Stimulated activated CD4-positive, alpha-beta T cell treated with anti-CD3 and anti-CD28 coated beads, Interleukin-12 subunit alpha, Interleukin-12 subunit beta, amount 100 ng/mL, for 48 hours (primary cell): ENCODE results near the gene TDRKH.

Experiments
- DNase-seq, 3 donors: peaks; one replicate each; pipeline ENCODE4 v3.0.0-alpha.2; 2020; ENCODE audit warnings: low read depth in 2 of 3, low spot score in 1 of 3

The TDRKH gene

DNA sequence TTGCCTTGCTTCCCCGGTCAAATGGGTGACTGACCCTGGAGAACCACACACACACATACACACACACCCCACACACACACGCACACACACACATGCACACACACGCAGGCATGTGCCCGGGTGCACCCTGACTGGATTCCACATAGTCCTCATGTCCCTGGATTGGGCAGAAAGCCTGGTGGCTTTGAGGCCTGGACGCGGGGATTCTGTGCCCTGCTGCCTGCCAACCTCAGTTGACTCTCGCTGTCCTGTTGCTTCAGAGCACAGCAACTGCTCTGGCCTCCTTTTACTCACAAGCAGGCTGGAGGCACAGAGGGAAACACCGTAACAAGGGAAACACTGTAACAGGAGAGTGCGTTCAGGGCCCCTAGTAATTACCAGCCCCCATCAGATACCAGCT, 34.9 kb upstream of the TDRKH start:
- no peak for DNase-seq

DNA sequence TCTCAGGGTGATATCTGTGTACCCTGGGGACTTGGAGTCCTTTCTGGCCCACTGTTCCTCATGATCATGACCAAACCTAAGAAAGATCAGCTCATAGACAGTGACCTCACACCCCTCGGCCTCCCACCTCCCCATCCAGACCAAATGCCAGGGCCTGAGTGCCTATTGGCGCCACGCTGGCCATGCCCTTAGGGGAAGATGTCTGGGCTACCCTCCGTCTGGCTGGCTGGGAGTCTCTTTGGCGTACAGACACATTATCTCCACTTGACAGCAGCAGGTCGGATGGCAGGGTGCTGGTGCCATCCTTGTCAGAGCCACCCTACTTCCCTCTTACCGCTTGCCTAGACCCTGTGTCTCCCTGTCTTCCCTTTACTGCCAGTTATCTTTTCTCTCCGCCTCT, 32.9 kb upstream of the TDRKH start:
- no peak for DNase-seq

DNA sequence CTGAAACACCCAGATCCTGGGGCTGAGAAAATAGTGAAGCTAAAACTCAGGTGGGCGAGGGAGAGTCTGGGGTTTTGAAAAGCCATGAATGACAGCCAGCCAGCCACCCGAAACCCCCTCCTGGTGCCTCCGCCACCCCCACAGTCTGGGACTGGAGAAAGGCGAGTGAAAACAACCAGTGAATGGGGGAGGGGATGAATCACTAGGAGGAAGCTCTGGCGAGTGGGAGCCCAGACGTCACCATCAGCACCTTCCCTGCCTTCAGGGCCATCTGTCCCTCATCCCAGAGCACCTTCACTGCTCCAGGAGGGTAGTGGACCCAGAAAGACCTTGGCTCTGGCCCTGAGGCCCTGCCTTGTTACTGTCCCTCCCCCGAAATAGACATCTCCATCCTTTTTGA, 32.1 kb upstream of the TDRKH start:
- peak; percentile 49 to 56 (median 50) for DNase-seq

DNA sequence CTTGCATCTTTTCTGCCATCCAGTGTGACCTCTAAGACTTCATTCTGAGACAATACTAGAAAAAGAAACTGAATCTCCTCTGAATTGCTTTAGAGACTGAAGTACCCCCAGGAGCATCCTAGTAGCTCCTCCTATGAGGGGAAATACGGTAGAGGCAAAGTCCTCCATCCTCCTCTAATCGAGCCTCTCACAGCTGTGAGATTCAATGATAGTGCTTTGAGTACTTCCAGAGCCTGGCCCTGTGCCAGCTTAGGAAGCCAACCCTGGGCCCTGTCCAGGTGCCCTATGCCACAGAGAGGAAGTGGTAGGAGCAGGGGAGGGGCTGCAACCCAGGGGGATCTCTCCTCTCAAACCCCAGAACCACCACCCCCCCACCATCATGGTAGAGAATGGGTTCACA, 30.6 kb upstream of the TDRKH start:
- no peak for DNase-seq

- DNase-seq: no peak
Measured at GRCh38 chr1:151819976-151820623, 29.8 kb upstream of the TDRKH start.

DNA sequence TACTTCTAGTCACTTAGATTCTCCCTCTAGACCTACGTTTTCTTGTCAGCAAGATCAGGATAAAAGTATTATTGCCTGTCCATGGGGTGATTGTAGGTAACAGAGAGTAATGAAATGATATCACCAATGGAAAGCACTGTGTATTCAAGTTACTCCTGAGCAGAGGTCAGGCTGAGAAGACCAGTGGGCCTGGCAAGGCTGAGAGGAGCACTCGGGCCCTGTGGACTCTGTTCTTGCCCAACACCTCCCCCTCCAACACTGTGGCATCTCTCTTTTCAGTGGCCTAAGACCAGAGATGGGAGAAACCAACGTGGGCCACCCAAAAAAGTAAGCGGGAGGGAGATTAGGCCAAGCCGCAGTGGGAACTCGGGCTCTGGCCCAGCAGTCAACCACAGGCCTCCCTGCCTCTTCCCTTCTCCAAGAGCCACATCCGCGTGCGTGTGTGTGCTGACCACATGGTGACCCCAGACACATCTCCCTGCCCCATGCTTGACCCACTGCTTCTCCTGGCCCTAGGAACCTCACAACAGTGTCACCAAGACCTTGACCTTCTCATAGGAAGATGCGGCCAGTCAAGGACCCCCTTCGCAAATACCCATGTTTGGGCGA, 29.0 kb upstream of the TDRKH start:
- no peak for DNase-seq

- DNase-seq: no peak
Measured at GRCh38 chr1:151817353-151817730, 27.0 kb upstream of the TDRKH start.

GRCh38 chr1:151816548-151817352, 26.4 kb upstream of the TDRKH start:
- DNase-seq: no peak

- DNase-seq: no peak
Measured at GRCh38 chr1:151815716-151816327, 25.5 kb upstream of the TDRKH start.

DNA sequence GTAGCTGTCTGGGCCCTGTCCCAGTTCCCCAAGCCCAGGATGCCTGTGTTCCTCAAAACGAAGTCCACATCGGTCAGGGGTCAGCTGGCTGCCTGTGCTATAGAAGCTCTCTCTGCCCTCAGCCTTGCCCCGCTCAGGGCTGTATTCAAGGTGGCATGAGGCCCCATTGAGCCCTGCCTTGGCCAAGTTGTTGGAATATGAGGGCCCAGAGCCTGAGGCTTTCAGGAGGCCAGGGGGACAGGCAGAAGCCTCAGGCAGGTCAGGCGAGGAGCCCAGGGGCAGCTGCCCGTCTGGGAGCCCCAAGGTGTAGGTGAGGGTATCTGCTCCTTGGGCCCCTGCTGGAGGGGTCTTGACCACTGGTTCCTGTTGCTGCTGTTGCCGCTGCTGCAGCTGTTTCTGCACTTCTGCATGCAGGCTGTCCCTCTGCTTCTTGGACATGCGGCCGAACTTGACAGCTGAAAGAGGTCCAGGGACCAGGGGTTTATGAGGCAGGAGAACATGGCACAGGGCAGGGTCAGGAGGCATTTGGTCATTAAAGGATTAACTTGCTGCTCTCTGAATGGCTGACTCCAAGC, 24.8 kb upstream of the TDRKH start:
- no peak for DNase-seq

DNA sequence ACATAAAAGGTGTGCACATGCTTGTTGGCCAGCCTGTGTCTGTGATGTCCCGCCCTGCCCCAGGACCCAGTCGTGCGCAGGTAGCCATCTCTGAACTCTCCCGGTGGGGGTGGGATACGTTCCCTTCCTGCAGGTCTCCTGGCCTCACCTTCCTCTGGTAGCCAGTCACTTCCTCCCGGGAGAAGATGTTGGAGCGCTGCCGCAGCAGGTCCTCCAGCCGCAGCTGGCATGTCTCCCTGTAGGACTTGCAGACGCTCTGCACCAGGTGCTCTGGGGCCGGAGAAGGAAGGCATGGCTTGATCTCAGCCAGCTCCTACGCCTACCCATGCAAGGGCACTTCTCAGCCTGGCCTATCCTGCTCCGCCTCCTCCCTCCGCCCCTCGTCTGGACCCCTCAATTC, 24.1 kb upstream of the TDRKH start:
- no peak for DNase-seq

DNA sequence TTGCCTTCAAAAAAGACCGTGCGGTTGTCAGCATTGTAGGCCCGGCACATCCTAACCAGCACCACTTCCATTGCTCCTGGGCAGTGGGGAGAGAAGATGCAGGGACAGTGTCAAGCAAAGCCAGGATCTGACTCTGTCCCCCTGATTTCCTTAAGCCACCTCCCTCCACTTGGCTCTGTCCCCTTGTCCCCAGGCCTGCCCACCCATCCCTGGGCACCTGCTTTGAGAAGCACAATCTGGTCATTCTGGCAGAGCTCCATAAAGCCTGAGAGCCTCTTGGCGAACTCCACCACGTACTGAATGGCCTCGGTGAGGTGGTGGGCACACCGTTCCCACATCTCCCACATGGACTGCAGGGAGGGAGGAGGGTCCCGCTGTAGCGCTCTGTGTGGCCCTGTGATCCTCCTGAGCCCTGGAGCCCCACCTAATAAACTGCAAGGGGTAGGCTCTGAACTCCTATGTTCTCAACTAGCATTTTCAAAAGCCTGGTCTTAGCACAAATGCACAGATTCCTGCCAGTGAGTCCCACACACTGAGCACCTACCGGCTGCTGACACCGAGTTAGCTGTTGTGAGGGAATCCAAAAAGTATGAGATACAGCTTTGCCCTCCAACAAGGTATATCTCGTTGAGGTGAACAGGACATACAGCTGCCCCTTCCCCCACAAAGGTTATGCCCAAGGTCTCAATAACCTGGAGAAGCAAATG, 23.1 kb upstream of the TDRKH start:
- no peak for DNase-seq

DNA sequence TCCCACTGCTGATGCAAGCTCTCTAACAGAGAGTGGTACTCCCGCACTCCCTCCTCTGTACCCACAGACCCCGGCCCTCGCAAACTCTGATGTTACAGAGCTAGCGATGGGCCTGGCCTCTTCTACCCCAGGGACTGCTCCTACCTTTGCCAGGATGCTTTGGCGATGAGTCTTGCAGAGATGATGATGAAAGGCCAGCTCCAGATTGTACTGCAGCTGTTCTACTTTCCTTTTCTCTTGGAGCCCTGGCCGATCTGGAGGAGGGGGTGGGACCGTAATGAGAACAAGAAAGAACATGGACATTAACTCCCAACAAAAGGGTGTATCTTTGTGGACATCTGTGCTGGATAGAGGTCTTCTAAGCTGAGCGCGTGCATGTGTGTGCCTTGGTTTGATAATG, 20.9 kb upstream of the TDRKH start:
- no peak for DNase-seq

GRCh38 chr1:151809985-151810556, 19.8 kb upstream of the TDRKH start:
- DNase-seq: no peak

DNA sequence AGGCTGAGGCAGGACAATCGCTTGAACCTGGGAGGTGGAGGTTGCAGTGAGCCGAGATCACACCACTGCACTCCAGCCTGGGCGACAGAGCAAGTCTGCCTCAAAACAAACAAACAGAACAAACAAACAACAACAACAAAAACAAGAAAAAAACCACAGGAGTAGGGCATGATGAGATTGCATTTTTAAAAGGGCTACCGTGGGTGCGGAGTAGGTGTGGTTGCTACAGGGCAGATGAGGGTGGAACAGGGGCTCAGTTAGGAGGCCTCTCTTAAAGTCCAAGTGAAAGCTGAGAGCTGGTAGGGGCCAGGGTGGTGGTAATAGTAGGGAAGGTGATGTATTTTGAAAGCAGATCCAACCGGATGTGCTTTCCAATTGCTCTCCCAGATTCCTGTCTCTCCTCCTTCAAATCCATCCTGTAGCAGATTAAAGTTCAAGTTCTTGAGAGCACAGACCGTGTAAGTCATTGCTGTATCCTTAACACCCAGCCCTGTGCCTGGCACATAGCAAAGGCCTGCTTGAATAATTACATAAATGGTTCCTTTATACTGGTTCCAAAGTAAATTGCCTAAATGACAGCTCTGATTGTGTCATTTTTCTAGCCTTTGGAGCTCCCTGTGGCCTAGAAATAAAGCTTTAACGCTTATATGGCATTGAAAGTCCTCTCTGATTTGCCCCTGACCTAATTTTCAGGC, 19.1 kb upstream of the TDRKH start:
- DNase-seq: no peak

DNA sequence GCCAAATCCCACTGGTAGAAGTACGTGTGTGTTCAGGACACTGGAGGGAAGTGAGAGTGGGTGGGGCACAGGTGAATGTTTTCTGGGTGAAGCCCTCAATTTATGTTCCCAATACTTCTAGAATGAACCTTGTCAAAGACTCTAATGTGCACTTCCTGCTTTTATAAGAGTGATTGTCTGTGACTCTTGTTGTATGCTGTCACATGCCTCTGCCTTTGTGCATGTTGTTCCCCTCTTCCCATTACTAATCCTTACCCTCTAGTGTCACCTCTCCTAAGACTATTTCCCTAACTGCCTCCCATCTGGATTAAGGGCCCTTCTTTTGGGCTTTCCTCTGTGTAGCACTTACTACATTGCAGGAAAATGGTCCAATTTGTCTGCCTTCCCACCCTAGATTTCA, 17.5 kb upstream of the TDRKH start:
- no peak for DNase-seq

DNA sequence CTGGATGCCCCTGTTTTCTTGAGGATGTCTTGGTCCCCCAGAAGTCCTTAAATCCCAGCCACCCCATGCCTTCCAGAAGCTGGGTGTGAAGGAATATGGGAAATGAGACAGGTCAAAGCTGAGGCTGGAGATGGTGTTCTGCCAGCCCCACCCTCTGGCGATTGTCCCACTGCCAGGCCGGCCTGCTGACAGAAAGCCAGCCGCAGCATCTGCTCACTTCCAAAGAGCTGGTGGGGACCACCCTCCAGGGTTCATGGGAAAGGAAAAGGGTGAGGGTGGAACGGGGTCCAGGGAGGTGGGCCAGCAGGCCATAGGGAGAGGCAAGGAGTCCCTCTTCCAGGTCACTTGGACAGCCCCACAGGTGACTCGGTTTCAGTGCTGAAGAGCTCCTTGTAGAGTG, 16.8 kb upstream of the TDRKH start:
- no peak for DNase-seq

GRCh38 chr1:151806170-151806569, 15.9 kb upstream of the TDRKH start:
- DNase-seq: no peak

DNA sequence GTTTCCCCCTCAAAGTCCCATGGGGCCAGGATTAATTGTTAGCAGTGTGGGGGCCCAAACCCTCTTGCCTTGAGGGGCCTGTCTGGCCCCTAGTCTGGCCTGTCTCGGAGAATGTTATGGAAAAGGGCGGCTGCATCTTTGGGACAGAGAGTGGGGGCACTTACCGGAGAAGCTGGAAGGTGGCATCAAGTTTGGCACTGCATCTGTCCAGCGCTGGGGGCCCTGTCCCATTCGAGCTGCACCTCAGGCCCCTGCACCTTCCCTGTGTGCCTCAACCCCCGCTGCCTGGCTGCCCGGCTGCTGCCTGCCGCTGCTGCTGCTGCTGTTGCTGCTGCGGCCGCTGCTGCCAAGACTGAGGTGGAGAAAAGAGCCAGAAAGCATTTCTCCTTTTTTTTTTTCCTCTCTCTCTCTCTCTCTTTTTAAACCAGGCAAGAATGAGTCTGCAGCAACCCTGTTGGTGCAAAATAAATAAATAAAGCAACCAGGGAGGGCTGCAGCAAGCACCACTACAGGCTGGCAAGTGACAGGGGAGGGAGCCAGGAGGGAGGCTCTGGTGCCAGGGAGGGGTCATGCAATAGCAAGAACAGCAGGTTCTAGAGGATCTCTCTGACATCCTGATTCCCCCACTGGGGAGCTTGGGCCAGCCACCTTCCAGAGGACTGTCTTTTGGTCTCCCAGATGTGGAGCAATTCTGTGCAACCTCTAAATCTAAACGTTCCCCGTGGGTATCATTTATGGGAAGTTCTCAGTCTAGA, 14.9 kb upstream of the TDRKH start, which contains the start of gene LINGO4:
Gene LINGO4 (minus strand): TSS at position 354 of the 755 bp plus-strand sequence. CDS start 2,715 bp downstream, outside the sequence.
- no peak for DNase-seq
